Measurements from ENCODE around the gene PVRIG.
"Not testable (repeated sequence)": the region's sequence is repeated elsewhere in the genome, so short reads cannot be mapped to it uniquely, and the experiment has no call there.

PVRIG gene

DNA sequence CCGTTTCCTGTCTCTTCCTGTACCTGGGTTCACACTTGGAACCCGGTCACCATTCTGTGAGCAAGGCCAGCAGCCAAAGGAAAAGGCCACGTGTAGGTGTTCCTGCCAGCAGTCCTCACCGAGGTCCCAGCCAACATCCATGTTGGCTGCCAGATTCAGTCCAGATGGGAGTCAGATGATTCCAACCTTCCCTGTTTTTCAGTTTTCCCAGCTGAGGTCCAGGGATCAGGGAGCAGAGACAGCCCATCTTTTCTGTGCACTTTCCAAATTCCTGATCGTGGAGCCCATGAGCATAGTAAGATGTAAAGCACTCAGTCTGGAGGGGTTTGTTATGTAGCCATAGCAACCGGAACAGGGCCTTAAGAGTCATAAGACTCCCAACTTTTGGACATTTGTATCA is 3.9 kb upstream of the PVRIG start:
- DNase-seq (ENCODE audit: insufficient read length, low spot score) (no peak), FAIRE-seq (no peak)
- TF ChIP-seq, protein P1, sequence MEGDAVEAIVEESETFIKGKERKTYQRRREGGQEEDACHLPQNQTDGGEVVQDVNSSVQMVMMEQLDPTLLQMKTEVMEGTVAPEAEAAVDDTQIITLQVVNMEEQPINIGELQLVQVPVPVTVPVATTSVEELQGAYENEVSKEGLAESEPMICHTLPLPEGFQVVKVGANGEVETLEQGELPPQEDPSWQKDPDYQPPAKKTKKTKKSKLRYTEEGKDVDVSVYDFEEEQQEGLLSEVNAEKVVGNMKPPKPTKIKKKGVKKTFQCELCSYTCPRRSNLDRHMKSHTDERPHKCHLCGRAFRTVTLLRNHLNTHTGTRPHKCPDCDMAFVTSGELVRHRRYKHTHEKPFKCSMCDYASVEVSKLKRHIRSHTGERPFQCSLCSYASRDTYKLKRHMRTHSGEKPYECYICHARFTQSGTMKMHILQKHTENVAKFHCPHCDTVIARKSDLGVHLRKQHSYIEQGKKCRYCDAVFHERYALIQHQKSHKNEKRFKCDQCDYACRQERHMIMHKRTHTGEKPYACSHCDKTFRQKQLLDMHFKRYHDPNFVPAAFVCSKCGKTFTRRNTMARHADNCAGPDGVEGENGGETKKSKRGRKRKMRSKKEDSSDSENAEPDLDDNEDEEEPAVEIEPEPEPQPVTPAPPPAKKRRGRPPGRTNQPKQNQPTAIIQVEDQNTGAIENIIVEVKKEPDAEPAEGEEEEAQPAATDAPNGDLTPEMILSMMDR (IDR thresholded peaks at IDR 0.05; ENCODE audit: insufficient read depth, missing control alignments) = no peak

DNA sequence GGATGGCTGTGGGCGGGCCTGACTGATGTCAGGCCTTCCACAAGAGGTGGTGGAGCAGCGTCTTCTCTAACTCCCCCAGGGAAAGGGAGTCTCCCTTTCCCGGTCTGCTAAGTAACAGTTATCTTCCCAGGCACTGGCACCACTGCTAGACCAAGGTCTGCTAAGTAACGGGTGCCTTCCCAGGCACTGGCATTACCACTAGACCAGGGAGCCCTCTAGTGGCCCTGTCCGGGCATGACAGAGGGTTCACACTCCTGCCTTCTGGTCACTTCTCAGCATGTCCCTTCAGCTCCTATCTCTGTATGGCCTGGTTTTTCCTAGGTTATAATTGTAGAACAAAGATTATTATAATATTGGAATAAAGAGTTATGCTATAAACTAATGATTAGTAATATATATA is 1.8 kb upstream of the PVRIG start:
- not testable (repeated sequence) for FAIRE-seq; DNase-seq (ENCODE audit: insufficient read length, low spot score)
- TF ChIP-seq, protein P1 (IDR thresholded peaks at IDR 0.05; ENCODE audit: insufficient read depth, missing control alignments) = peak; percentile 42

DNA sequence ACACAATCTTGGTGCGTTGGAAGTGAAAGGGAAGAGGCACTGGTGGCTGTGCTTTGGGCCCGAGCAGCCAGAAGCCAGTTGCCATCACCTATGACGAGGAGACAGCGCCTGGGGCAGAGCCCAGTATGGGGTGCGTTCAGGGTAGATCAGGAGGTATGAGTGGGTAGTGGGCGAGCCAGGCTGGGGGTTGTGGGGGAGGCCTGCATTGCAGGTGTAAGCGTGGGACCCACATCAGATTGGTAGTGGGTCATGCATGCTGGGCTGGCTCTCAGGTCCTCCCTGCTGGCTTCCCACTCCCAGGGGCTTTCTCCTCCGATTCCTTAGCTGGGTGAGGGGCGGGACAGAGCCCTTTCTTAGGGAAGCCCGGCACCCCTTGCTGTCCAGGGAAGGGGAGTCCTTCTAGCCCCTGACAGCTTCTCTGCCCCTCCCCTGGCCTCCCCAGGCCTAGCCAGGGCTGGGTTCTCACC is 445 bp upstream of the PVRIG start:
- FAIRE-seq = no peak
- TF ChIP-seq, protein P1 (IDR thresholded peaks at IDR 0.05; ENCODE audit: insufficient read depth, missing control alignments) = no peak

DNA sequence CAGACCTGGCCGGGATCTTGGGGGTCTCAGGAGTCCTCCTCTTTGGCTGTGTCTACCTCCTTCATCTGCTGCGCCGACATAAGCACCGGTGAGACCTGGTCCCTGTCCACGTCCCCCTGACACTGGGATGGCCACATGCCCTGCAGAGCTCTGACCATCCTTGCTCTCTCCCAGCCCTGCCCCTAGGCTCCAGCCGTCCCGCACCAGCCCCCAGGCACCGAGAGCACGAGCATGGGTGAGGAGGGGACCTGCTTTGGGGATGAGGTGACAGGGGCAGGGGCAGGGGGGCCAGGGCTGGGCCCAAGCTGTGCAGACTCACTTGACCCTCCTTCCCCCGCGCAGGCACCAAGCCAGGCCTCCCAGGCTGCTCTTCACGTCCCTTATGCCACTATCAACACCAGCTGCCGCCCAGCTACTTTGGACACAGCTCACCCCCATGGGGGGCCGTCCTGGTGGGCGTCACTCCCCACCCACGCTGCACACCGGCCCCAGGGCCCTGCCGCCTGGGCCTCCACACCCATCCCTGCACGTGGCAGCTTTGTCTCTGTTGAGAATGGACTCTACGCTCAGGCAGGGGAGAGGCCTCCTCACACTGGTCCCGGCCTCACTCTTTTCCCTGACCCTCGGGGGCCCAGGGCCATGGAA is 959 bp downstream of the PVRIG start:
- TF ChIP-seq, protein P1 (IDR thresholded peaks at IDR 0.05; ENCODE audit: insufficient read depth, missing control alignments) = no peak
- DNase-seq (ENCODE audit: insufficient read length, low spot score) (no peak), FAIRE-seq (no peak)

More for the DNA sequence above, 445 bp upstream of the PVRIG start:
- DNase-seq (ENCODE audit: insufficient read length, low spot score) = no peak

DNA sequence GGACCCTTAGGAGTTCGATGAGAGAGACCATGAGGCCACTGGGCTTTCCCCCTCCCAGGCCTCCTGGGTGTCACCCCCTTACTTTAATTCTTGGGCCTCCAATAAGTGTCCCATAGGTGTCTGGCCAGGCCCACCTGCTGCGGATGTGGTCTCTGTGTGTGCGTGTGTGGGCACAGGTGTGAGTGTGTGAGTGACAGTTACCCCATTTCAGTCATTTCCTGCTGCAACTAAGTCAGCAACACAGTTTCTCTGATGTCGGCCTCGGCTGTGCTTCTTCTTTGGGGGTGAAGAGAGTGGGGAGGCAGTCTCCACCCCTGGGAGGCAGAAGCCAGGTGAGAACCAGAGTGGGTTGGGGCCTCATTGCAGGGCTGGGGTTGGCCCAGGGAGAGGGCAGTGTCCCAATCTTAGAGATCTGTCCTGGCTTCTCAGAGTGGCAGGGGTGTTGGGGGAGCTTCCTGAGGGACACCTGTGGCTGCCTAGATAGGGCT is 1.5 kb downstream of the PVRIG start:
- TF ChIP-seq, protein P1 (IDR thresholded peaks at IDR 0.05; ENCODE audit: insufficient read depth, missing control alignments) = no peak
- DNase-seq (ENCODE audit: insufficient read length, low spot score) (no peak), FAIRE-seq (no peak)

DNA sequence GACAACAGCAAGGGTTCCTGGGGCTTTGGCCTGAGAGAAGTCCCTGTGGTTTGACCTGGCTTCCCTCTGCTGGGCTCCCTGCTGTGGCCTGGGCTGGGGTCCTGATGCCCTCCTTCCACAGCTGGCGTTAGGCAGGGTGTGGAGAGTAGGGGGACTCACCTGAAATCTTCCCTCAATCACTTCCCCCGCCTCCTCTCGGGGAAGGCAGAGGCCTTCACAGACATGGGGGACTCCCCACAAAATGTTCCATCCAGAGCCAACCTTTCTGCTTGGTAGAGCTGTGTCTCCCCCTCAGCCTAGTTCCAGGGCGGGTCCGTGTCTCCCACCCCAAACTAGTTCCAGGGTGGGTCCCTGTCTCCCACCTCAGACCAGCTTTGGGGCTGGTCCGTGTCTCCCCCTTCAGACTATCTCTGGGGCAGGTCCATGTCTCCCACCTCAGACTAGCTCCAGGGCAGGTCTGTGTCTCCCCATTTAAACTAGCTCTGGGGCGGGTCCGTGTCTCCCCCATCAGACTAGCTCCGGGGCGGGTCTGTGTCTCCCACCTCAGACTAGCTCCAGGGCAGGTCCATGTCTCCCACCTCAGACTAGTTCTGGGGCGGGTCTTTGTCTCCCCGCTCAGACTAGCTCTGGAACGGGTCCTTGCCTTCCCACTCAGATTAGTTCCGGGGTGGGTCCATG is 2.2 kb downstream of the PVRIG start:
- TF ChIP-seq, protein P1 (IDR thresholded peaks at IDR 0.05; ENCODE audit: insufficient read depth, missing control alignments) = no peak
- no peak for DNase-seq (ENCODE audit: insufficient read length, low spot score)
- FAIRE-seq = no peak
